ENCODE results near the gene ADAT2.
"Not testable (repeated sequence)": the region's sequence is repeated elsewhere in the genome, so short reads cannot be mapped to it uniquely, and the experiment has no call there.

ADAT2 gene

DNA sequence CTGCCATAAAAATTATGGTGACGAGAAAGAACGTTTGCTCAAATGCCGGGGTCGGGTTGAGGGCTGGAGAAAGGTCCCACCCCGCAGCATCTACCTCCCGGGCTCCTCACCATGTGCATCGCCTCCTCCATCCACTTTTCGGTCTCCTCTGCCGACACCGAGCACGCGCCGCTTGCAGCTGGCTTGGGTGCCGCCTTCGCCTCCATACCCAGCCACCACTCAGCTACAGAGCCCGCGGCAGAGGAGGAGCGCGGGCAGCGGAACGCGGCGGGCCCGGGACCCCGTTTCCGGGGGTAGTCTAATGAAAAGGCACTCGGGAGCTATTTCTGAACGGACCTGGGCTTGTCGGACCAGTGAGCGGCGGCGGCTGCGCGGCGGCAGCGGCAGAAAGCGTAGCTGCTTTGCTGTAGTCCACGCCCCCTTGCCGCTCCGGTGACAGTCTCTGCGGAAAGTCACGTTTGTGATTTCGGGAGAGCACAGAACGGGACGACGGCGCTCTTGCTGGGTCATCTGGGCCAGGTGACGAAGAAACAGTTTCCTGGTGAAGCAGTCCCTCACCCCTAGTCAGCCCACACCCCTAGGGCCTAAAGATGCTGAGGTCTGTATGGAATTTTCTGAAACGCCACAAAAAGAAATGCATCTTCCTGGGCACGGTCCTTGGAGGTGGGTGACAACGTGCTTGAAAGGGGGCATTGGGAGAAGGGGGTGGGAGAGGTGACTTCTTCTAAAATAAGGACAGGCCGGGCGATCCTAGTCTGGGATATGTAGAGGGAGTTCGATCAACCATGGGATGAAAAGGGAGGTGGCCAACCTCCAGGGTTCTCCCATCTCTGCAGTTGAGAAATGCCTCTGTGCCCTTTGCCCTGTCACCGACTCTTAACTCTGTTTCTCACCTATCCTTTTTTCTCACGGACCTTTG, at the start of gene ADAT2, which contains the start of gene PEX3:
TSS of gene ADAT2 (minus strand) at position 243 of the 919 bp plus-strand sequence. CDS start at position 206, 37 bp downstream.
TSS of gene PEX3 (plus strand) at position 353 of the 919 bp plus-strand sequence. CDS start at position 591, 238 bp downstream.
- peak; percentile 94 for DNase-seq

DNA sequence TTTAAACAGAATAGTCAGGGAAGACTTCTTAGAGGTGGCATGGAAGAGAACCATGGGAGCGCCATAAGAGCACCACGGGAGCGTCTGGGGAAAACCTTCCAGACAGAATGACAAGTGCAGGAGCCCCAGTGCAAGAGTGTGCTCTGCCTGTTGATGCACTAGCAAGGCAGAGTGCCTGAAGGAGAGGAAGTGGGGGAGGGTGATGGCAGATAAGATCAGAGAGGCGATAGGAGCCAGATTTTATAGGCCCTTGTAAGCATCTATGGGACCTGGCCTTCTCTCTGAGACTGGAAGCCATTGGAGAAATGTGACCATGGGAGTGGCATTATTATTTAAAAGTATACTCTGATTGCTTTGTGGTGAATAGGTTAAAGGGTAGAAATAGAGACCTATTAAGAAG, 47.9 kb upstream of the ADAT2 start:
- DNase-seq: peak; percentile 11

DNA sequence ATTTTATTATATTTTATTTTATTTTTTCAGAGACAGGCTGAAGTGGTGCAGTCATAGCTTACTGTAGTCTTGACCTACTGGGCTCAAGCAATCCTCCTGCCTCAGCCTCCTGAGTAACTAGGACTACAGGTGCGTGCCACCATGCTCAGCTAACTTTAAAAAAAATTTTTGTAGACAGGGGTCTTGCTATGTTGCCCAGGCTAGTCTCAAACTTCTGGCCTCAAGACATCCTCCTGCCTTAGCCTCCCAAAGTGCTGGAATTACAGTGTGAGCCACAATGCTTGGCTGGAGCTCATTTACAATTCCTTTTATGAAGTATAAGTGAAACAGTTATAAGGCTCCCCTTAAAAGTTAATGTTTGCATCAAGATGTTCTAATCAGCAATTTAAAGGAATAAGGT, 46.5 kb upstream of the ADAT2 start:
- no peak for DNase-seq

DNA sequence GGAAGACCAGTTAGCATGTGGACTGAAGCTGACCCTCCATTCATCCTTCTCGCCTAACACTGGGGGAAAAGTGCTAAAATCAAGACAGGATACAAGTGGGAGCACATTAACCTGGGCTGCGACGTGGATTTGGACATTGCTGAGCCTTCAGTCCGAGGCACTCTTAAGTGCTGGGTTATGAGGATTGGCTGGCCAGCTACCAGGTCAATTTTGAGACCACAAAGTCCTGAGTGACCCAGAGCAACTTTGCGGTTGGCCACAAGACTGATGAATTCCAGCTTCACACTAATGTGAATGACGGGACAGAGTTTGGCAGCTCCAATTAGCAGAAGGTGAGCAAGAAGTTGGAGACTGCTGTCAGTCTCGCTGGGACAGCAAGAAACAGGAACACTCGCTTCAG, 40.3 kb upstream of the ADAT2 start:
- DNase-seq: no peak

DNA sequence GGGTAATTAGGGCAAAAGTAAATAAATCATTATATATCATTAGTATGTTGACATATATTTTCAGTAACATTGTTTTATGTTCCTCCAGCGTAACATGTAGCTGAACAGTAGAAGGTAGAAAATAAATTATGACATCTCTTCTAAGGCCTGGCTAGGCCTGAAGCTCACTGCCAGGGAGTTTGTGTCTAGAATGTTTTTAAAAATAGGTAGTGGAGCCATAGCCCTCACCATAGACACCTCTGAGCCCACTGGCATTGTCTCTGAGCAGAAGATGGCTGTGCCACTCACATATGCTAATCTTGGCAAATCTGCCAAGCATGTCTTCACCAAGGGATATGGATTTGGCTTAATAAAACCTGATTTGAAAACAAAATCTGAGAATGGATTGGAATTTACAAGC, 39.7 kb upstream of the ADAT2 start:
- no peak for DNase-seq

DNA sequence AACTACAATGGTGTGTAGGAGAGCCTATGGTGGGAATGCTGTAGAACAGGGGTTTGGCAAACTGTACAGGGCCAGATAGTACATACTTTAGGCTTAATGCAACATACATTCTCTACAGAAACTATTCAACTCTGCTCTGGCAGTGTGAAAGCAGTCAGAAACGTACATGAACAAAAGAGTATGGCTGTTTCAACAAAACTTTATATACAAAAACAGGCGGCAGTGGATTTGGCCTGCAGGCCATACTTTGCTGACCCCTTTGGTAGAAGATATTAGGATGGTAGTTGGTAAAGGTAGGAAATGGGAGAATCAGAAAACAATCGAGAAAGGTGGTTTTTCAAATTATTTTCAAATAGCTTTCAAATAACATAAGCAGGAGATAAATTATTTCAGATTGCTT, 36.3 kb upstream of the ADAT2 start:
- DNase-seq: no peak

DNA sequence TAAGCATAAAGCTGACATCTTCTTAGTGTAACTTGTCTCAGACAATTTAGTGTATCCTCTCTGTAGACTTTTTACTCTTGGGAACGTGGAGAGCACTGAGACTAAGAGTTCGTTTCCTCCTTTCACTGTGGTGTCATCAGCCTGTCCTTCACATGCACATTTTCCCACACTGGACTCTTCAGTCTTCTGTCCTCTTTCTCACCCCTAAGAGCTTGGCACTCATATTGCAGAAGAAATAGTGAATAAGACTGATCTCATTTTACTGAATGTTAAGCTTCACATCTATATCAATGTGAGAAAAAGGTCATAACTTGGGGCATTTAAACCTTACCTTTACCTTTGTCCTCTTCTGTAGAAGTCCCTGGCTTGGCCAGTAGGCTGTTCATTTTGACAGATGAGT, 35.5 kb upstream of the ADAT2 start:
- DNase-seq: no peak

DNA sequence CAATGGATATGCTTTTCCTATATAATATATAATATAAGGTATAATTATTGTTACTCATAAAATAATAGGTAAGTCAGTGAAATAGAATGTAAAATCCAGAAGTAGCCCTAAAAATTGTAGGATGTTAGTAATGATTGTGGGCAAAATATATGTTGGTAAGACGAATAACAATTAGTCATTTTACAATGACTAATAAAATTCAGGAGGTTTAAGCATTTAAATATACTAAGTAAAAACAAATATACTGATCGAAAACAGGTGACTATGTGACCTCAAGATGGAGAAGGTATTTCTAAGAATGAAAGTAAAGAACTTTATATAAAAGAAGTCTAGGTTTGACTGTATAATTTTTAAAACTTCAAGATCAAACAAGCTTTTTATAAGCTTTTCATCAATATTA, 32.1 kb upstream of the ADAT2 start:
- DNase-seq: no peak

DNA sequence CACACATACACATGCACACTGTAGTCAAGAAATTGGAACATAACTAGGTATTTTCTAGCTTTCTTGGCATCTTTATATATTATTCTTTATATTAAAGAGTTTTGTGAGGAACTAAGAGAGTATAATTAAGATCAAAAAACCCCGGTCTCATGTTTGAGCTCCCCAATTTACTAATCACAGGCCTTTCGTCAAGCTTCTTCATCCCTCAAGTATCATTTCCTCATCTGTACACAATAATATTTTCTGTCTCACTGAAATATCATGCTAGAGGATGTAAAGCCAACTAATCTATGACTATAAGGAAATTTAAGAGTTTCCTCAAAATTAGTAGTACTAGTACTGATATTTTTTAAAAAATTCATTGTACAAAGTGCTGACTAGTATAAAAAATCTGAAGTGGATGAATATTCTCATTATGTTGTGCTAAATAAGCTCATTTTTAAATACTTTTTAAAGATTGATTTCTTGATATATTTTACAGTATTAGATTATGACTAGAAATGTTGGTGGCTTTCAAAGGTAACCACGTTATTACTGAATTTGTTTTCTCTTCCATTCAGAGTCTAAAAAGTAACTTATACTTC, 28.1 kb upstream of the ADAT2 start:
- no peak for DNase-seq

DNA sequence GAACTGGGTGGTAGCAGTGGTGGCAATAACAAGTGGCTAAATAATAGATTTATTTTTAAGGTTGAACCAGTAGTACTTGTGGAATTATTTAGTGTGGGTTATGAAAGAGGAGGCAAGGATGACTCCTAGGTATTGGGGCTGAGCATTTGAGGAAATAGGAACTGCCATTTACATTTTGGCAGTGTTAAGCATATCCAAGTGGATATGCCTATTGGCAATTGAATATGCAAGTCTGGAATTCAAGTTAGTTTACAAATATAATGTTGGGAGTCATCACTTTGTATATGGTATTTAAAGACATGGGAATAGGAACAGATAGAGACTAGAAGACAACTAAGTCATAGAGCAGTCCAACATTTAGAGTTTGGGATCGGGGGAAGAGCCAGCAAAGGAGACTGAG, 26.1 kb upstream of the ADAT2 start:
- no peak for DNase-seq

DNA sequence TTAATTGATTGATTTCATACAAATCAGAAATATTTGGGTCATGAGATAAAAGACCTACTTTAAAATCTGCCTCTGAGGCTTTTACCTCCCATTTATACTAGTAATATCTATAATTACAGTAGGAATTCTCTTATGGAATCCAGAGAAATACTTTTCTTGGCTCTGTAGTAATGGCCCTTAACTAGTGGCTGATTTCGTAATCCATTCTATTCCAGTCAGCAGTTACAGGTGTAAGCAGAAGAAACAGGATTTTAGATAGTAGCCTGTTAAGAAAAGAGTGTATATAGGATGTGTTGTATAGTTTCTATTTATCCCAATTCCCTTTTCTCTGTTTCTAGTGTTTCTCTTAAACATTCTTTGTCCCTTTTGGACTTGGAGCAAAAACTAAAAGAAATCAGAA, 21.3 kb upstream of the ADAT2 start:
- DNase-seq: no peak

DNA sequence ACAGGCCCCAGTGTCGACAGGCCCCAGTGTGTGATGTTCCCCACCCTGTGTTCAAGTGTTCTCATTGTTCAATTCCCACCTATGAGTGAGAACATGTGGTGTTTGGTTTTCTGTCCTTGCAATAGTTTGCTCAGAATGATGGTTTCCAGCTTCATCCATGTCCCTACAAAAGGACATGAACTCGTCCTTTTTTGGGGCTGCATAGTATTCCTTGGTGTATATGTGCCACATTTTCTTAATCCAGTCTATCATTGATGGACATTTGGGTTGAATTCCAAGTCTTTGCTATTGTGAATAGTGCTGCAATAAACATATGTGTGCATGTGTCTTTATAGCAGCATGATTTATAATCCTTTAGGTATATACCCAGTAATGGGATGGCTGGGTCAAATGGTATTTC, 18.3 kb upstream of the ADAT2 start:
- not testable (repeated sequence) for DNase-seq

DNA sequence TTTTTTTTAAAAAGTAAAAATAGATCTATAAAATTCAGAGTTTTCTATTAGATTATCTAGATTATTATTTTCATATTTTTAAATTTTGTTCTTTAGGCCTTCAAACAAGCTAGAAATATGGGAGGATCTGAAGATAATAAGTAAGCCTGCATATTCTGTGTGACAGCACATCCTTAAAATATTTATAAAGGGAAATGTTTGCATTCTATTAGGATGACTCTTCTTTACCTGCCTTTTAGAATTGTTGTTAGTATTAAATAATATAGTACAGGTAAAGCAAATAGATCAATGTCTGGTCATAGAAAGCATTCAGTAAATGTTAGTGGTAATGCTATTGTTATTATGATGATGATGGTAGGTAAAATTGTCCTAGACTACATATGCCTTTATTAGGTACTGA, 17.5 kb upstream of the ADAT2 start:
- no peak for DNase-seq

DNA sequence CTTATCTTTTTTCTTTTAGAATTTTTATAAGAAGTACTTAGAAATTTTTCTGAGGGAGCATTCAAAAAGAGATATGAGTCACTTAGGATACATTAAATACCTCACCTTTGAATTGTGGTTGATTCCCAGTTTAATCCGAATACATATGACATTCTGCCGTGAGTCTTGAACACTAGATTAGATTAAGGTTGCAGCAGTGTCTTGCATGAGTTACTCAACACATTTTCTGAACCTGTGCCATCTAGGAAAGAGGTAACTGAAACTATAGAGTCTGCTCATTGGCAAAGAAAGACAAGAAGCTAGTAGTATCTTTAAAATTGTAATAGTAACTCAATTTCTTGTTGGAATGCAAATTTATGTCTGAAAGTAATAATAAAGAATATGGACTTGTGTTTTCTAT, 15.1 kb upstream of the ADAT2 start:
- no peak for DNase-seq

DNA sequence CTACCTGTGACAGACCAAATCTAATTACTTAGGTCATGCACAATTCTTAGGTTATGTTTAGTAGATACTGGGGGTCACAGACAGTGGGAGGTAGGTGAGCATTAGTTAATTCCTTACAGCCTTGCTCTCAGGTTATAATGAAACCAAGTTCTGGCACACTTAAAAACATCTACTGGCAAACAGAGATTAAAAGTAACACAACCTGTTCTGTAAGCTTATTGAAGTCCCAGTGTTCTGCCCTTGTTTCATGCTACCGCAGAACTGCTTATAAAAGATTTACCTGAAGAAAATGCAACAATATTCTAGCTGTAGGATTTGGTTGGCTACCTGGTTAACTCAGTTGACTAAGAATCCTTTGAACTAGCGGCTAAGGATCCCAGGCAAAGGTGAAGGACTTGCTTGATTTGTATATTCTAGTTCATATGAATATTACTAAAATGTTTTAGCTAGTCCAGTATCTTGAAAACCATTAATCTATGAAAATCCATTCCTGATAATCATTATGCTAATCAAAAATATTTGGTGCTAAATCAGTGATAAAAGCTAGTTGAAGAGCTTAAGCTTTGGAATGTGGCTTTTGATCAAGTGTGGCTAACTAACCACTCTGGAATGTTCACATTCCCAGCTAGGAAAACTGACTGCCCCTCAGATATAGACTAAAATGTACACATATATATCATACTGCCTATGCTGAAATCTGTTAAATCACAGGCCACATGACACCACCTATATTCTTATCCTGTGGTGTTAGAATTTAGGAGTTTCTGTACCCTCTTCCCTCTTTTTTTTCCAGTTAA, 7.3 kb upstream of the ADAT2 start:
- DNase-seq: no peak

DNA sequence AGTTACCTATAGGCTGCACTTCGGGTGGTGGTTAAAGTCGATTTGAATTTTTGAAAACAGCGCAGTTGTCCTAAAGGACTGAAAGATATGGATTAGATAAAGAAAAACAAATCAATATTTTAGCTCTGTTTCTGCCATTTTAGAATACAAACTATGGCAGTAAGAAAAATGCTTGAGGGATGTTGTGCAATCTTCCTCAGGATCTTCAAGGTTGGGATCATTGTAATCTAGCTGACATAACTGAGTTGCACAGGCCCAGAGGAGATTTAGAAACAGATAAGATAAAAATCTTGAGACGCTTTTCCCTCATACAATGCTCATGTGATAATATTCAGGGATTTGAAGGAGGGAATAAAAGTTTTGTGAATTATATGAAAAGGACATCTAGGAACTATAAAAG, 1.0 kb upstream of the ADAT2 start:
- DNase-seq: no peak

DNA sequence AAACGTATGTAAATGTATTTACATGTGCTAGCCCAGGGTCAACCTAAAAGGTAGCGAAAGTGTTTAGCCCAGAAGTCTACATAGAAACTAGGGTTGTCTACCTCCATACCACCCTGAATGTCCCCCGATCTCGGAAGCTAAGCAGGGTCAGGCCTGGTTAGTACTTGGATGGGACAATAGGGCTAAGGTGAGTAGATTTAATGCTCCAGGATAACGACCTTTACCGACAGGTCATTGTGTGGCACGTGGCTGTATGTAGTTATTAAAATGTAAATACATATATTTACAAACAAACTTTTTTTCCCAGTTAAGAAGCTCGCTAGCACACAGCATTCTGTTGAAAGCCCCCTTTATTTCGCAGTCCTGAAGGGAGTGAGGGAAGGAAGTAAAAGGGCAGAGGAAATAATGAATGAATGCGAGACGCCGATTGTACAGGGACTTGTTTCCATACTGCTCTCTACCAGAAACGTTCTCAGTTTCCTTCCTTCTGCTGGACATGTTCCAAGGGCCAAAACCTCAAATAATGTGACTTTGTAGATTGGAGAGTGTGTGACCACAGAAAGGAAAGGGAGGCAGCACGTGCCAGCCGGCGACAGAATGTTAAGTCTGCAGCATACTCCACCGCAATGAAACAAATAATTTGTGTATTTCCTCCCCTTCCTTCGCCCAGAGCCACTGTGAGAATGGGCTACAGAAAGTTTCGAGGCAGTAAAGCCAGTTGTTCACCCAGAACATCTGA, 612 bp downstream of the ADAT2 start:
- peak; percentile 60 for DNase-seq

DNA sequence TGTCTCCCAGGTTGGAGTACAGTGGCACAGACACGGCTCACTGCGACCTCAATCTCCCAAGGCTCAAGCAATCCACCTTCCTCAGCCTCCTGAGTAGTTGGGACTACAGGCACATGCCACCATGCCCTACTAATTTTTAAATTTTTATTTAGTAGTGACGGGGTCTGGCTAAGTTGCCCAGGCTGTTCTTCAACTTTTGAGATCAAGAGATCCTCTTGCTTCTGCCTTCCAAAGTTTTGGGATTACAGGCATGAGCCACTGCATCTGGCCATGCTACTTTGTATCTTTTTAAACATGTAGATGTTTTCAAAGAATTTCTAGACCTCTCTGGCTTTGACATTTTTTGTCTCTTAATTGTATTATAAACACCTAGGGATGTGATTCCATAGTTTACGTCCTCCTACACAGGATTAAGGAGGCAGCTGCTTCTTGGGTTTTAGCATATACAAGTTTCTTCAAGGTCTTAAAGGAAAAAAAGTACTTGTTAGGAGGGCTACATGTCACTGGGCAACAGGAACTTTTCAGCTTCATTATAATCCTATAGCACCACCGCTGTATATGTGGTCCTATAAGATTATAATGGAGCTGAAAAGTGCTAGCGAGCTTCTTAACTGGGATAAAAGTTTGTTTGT, 1.3 kb downstream of the ADAT2 start:
- no peak for DNase-seq

DNA sequence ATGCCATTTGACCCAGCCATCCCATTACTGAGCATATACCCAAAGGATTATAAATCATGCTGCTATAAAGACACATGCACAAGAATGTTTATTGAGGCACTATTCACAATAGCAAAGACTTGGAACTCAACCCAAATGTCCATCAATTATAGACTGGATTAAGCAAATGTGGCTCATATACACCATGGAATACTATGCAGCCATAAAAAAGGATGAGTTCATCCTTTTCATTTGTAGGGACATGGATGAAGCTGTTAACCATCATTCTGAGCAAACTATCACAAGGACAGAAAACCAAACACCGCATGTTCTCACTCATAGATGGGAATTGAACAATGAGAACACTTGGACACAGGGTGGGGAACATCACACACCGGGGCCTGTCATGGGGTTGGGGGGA, 2.6 kb downstream of the ADAT2 start:
- not testable (repeated sequence) for DNase-seq

DNA sequence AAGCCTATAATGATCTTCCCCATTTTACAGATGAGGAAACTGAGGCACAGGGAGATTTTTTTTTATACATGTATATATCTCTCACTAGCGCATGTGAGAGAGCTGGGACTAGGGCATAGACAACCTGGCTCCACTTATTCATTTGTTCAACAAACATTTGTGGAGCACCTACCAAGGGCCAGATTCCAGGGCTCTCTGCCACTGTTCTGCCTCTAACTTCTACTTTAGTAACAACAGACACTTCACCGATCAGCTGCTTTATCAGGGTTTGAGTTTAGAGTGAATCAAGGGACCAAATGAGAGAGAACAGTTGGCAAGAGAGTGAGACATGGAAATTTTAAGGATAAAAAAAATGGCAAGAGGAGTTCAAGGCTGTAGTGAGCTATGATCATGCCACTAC, 7.4 kb downstream of the ADAT2 start:
- no peak for DNase-seq

DNA sequence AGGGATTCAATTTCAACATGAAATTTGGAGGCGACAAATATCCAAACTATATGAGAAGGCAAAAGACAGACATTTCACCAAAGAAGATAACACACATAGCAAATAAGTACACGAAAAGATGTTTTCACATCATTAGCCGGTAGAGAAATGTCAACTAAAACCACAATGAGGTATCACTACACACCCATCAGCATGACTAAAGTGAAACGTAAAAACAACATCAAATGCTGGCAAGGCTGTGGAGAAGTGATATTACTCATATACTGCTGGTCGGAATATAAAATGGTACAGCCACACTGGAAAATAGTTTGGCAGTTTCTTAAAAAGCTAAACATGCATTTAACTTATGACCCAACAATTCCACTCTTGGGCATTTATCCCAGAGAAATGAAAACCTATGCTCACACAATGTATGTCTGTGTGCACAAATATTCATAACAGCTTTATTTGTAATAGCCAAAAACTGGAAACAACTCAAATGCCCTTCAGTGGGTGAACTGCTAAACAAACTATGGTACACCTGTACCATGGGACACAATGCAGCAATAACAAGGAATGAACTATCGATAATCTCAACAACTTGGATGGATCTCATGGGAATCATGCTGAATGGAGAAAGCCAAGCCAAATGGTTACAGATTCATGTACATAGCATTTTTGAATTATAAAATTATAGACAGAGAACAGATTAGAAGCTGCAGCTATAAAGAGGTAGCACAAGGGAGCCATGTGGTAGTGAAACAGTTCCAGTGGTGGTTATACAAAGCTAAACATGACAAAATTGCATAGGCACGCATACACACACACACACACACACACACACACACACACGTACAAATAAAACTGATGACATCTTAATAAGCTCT, 8.6 kb downstream of the ADAT2 start:
- peak; percentile 39 for DNase-seq
